Fibroblast of peridontal ligament (primary cell): ENCODE results near the gene SMARCA4.
A peak's percentile ranks its signal among the peaks of the same experiment; 100 is the strongest.
"Not testable (repeated sequence)": the region's sequence is repeated elsewhere in the genome, so short reads cannot be mapped to it uniquely, and the experiment has no call there.

Experiments used
- DNase-seq: peaks from one replicate; pipeline ENCODE4 v3.0.0-alpha.2; 2010; ENCODE audit errors: extremely low read depth

Gene SMARCA4

GRCh38 chr19:11064831-11065303, 104.0 kb downstream of the SMARCA4 start:
- no peak for DNase-seq

GRCh38 chr19:11066326-11066725, 105.5 kb downstream of the SMARCA4 start:
- DNase-seq = no peak

- no peak for DNase-seq
Observed at GRCh38 chr19:11067356-11068113, 106.7 kb downstream of the SMARCA4 start.

GRCh38 chr19:11069561-11069960, 108.7 kb downstream of the SMARCA4 start:
- DNase-seq = no peak

GRCh38 chr19:11070123-11070522, 109.3 kb downstream of the SMARCA4 start:
- DNase-seq = no peak

- no peak for DNase-seq
Observed at GRCh38 chr19:11073568-11073967, 112.7 kb downstream of the SMARCA4 start.

GRCh38 chr19:11076792-11077191, 116.0 kb downstream of the SMARCA4 start:
- not testable (repeated sequence) for DNase-seq

GRCh38 chr19:11078893-11079292, 118.1 kb downstream of the SMARCA4 start:
- DNase-seq = no peak

- DNase-seq = no peak
Observed at GRCh38 chr19:11079999-11080398, 119.2 kb downstream of the SMARCA4 start.

GRCh38 chr19:11087870-11088505, 127.2 kb downstream of the SMARCA4 start:
- no peak for DNase-seq

GRCh38 chr19:11088506-11089253, 127.8 kb downstream of the SMARCA4 start:
- peak; percentile 73 for DNase-seq

GRCh38 chr19:11089254-11090013, 128.6 kb downstream of the SMARCA4 start, which contains the start of gene LDLR:
TSS of gene LDLR (plus strand) at chr19:11089463. CDS start at chr19:11089549, 86 bp downstream.
- DNase-seq = peak; percentile 94

GRCh38 chr19:11090014-11090263, 129.1 kb downstream of the SMARCA4 start:
- DNase-seq = not testable (repeated sequence)

GRCh38 chr19:11090264-11090996, 129.6 kb downstream of the SMARCA4 start:
- peak; percentile 87 for DNase-seq

- peak; percentile 34 for DNase-seq
Observed at GRCh38 chr19:11090997-11091702, 130.3 kb downstream of the SMARCA4 start.

- DNase-seq = peak; percentile 81
Observed at GRCh38 chr19:11091703-11092153, 130.9 kb downstream of the SMARCA4 start.

- peak; percentile 74 for DNase-seq
Observed at GRCh38 chr19:11092181-11092538, 131.3 kb downstream of the SMARCA4 start.

GRCh38 chr19:11093689-11094238, 132.9 kb downstream of the SMARCA4 start:
- no peak for DNase-seq

- DNase-seq = no peak
Observed at GRCh38 chr19:11094520-11094894, 133.7 kb downstream of the SMARCA4 start.

GRCh38 chr19:11096210-11096841, 135.5 kb downstream of the SMARCA4 start:
- peak; percentile 97 for DNase-seq
